ENCODE measurements around the gene HOXC12.

GRCh38 chr12:53944209-53944608 is 10.5 kb upstream of the HOXC12 start:
- TF ChIP-seq CTCF (IDR thresholded peaks at IDR 0.05) (no peak), POLR2A (IDR thresholded peaks at IDR 0.05) (no peak), POLR2AphosphoS5 (IDR thresholded peaks at IDR 0.05) (no peak), EP300 (IDR thresholded peaks at IDR 0.05) (no peak)

Measured in suprapubic skin (tissue), 4 donors.